HG03565 (cell line): ENCODE results near the gene SYTL2.
A peak's percentile ranks its signal among the peaks of the same experiment; 100 is the strongest.
"Not testable (repeated sequence)": the region's sequence is repeated elsewhere in the genome, so short reads cannot be mapped to it uniquely, and the experiment has no call there.

Experiments
- ATAC-seq: cut with Tn5 transposase; IDR thresholded peaks from one replicate; pipeline ENCODE4 v1.9.1; 2021; ENCODE audit warnings: mild to moderate bottlenecking, moderate library complexity; ENCODE audit not compliant: unreplicated experiment

The SYTL2 gene

DNA sequence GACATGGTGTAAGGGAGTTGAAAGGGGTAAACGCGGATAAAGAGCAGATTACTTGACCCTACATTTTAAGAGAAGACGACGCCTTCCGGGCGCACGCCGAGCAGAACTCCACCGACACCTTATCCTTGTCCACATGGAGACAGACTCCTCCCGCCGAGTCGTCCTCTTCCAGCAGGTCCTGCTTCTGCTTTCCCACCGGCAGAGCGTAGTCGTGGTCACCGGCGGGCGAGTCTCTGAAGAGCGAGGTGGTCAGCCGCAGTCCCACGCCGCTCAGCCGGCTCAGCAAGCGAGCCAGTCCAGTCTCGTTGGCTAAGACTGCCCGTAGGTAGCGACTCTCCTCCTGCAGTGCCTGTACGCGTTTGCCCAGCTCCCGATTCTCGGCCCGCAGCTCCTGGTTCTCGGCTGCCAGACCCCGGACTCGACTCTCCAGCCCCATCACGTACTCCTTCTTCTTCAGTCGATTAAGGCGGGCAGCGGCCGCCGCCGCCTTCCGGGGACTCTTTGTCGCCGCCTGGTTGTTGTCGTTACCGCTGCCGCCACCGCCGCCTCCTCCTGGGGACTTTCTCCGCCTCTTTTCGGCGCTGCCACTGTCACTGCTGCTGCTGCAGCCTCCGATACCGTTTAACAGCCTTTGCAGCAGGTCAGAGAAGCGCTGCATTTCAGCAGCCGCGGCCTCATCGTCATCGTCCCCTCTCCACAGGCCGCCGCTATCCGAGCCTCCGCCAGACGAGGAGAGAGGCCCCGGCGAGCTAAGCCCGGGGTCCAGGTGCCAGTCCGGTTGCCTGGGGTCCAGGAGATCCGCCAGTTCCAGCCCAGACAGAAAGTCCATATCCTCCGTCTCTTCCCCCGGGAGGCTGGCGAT lies 147.0 kb downstream of the SYTL2 start:
- ATAC-seq, result peak; percentile 54

DNA sequence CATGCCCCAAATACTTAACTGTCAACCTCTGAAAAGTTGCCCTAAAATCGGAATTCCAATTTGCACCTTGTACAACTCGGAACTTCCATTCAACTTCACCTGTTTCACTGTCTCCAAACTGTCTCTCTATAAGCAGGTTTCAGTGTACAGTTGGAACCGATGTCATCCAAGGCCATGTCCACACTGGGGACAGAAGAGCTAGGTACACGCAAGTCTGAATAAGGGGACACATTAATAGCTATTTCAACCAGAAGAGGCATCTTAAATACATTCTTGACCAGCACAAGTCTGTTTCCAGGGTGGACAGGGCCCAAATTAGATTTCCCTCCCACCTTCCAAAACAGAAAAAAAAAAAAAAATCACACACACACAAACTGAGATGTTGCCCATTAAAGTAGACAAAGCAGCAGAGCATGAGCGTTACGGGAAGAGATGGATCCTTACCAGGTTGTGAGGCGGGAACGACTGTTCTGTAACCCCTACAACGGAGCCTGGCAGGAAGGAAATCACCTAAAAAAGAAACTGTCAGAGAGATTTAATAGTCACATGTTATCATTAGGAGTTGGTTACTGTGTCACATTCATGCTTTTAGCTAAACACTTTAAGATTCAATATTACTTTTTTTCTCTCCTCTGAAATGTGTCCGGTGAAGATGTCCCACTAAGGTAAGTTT lies 147.7 kb downstream of the SYTL2 start:
- ATAC-seq, result no peak

- no peak for ATAC-seq
Measured at GRCh38 chr11:85661972-85662664, 148.8 kb downstream of the SYTL2 start.

DNA sequence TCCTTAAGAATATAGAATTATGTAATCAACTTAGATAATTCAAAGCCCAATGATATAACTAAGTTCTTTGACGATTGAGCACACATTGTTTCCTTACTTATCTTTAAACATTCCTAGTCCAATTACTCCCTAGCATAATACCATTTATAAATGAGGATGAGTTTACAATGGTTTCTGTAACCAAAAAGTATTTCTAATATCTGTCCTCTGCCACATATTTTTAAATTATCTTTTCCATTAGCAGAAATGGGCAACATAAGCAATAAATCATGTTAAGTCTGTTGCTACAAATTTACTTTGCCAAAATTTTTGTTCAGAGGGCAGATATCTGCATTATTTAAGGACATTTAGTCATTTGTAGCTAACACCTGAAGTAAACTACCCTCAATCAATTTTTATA lies 152.8 kb downstream of the SYTL2 start:
- no peak for ATAC-seq

- no peak for ATAC-seq
Measured at GRCh38 chr11:85656777-85657176, 154.2 kb downstream of the SYTL2 start.

- ATAC-seq, result not testable (repeated sequence)
Measured at GRCh38 chr11:85654343-85654742, 156.6 kb downstream of the SYTL2 start.

DNA sequence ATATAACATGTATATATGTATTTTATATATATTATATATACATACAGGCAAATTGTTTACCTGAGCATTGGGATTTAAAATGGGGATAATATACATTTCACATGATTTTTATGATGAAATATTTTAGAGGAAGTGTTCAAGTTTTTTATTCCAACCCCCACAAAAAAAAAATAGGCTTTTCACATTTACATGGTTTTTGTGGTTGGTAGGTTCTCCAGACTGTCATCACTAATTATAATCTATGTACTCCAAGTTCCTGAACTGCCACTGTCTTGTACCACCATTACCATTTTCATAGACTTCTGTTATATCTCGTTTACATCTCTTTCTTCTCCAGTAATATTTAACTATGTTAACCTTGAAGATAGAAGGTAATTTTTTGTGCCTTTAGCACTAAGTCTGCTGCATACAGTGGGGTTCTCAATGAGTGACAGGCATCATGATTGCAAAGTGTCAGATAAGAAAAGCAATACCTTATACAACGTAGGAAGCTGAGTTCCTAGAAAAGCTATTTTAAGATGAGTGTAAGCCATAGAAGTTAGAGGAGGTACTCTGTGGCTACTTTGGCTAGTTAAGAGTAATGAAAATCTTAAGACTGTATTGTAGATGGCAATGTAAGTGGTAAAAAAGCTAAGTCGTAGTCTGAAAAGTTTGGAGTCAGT lies 158.0 kb downstream of the SYTL2 start:
- ATAC-seq, result no peak

GRCh38 chr11:85651118-85651517 lies 159.8 kb downstream of the SYTL2 start:
- ATAC-seq, result no peak

DNA sequence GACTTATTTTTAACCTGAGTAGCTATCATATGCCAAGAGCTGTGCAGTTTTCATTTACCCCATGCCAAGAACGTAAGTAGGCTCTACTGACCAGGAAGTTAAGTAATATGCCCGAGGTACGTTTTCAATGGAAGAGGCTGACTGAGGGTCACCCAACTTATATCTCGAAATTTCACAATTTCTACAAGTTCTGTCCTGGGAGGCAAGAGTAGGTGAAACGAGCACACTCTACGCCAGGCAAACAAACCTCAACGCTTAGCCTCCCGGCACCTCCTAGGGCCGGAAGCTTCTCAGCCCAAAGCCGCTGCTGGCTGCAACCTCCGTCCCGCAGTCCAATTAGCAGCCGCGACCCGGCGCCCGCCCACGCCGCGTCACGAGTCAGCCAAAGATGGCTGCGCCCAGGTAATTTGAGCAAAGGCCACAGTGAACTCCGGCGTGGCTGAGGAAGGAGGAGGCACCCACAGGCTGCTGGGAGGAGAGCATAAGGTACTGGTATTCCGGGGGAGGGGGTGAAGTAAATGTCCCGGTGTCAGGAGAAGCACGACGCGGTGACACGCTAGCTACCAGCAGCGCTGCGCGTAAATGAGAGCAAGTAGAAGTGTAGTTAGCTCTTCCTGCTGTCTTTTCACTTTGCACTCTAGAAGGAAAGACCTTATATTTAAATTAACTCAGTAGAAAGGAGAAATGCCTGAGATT lies 163.2 kb downstream of the SYTL2 start, which contains the start of gene TMEM126A:
Gene TMEM126A, plus strand, starts transcription at position 364 of the 696 bp plus-strand sequence. CDS start 2,289 bp downstream, outside the sequence.
- peak; percentile 99 for ATAC-seq

DNA sequence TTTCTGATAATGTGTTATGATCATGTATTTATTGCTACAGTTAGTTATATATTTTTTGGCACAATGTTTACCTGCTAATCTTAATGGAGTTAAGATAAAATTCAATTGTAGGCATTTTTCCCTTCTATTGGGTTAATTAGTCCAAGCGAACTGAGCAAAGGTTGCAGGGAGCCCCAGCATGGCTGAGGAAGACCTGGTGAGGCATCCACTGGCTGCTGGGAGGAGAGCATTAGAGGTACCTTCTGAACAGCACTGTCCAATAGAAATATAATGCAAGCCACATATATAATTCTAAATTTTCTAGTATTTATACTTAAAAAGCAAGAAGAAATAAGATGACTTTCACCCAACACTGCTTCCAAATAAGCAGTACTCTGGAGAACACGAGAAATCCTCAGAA lies 163.9 kb downstream of the SYTL2 start:
- no peak for ATAC-seq
